ENCODE measurements around the gene MYO7B.

MYO7B gene

GRCh38 chr2:127632592-127633489, 97.4 kb downstream of the MYO7B start:
- DNase-seq (ENCODE audit: extremely low spot score, insufficient read length, low read depth) (peak; percentile 50), FAIRE-seq (peak; percentile 45)

- no peak for FAIRE-seq
- DNase-seq (ENCODE audit: extremely low spot score, insufficient read length, low read depth): no peak
These were observed 98.1 kb downstream of the MYO7B start for GRCh38 chr2:127633556-127634065.

DNA sequence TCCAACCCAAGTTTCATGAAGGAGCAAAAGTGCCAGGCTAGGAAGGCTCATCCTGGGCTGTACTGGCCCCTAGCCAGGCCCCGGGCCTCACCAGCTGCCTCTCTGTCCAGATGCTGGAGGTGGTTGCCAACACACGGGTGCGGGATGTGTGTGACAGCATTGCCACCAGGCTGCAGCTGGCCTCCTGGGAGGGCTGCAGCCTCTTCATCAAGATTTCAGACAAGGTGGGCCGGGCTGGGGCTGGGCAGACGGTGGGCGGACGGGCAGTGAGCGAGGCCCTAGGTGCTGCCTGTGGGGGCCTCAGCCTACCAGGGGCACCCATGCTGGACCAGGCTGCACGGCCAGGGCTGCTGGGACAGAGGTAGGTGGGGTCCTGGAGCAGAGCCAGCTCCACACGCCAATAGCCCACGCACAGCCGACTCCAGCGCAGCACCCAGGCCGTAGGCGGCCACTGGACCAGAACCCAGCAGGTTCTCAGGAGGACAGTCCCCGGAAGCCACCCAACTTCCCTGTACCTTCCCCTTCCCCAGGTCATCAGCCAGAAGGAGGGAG, 98.7 kb downstream of the MYO7B start:
- FAIRE-seq: no peak
- no peak for DNase-seq (ENCODE audit: extremely low spot score, insufficient read length, low read depth)

DNA sequence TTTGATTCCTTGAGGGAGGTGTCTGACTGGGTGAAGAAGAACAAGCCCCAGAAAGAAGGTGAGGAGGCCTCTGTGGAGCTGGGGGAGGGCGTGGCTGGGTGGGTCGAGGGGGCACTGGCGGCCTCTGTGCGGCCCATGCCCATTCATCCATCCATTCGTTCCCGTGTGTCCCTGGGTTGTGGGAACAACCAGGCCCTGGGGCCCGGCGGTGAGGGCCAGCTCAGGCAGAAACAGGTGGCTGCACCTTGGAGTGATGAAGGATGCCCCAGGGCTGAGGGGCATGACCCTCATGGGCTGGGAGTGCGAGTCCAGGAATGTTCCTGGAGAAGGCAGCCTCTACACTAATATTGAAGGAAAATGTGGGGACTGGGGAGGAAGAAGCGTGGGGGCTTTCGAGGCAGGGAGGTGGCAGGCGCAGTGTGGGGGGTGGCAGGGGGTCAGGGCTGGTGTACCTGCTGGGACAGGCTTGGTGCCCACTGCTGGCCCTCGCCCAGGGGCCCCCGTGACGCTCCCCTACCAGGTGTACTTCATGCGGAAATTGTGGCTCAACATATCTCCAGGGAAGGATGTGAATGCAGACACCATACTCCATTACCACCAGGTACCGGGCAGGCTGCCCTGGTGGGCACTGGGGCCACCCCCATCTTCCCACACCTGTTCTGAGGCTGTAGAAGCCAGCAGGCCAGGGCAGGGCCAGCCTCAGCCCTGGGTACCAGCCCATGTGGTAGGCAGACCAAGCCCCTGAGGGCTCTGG, 99.3 kb downstream of the MYO7B start:
- DNase-seq (ENCODE audit: extremely low spot score, insufficient read length, low read depth): no peak
- no peak for FAIRE-seq

GRCh38 chr2:127635380-127636237, 100.1 kb downstream of the MYO7B start:
- no peak for DNase-seq (ENCODE audit: extremely low spot score, insufficient read length, low read depth)
- no peak for FAIRE-seq

- no peak for FAIRE-seq
These were observed 101.1 kb downstream of the MYO7B start for GRCh38 chr2:127636248-127637235.

GRCh38 chr2:127637236-127637630, 101.8 kb downstream of the MYO7B start:
- FAIRE-seq (no peak), DNase-seq (ENCODE audit: extremely low spot score, insufficient read length, low read depth) (no peak)

More at GRCh38 chr2:127636248-127637235, 101.1 kb downstream of the MYO7B start:
- no peak for DNase-seq (ENCODE audit: extremely low spot score, insufficient read length, low read depth)

GRCh38 chr2:127637725-127638252, 102.3 kb downstream of the MYO7B start:
- FAIRE-seq (no peak), DNase-seq (ENCODE audit: extremely low spot score, insufficient read length, low read depth) (no peak)

- no peak for DNase-seq (ENCODE audit: extremely low spot score, insufficient read length, low read depth)
- FAIRE-seq: no peak
These were observed 103.1 kb downstream of the MYO7B start for GRCh38 chr2:127638361-127639110.

DNA sequence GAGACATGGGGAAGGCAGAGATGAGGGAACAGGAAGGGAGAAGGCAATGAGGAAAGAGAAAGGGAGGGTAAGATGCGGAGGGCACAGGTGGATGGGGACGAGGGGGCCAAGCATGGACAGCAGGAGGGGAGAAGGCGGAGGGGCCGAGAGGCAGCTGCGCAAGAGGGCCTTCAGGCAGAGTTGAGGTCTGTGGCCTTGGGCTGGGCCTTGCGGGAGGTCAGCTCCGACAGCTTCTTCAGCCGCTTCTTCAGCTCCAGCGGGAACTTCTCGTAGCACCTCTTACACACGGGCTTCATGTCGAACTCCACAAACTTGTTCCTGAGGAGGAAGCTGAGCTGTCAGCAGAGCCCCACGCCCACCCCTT, 103.6 kb downstream of the MYO7B start:
- FAIRE-seq (no peak), DNase-seq (ENCODE audit: extremely low spot score, insufficient read length, low read depth) (no peak)

- FAIRE-seq: peak; percentile 12
- DNase-seq (ENCODE audit: extremely low spot score, insufficient read length, low read depth): peak; percentile 42
These were observed 104.9 kb downstream of the MYO7B start for GRCh38 chr2:127640082-127641072.

DNA sequence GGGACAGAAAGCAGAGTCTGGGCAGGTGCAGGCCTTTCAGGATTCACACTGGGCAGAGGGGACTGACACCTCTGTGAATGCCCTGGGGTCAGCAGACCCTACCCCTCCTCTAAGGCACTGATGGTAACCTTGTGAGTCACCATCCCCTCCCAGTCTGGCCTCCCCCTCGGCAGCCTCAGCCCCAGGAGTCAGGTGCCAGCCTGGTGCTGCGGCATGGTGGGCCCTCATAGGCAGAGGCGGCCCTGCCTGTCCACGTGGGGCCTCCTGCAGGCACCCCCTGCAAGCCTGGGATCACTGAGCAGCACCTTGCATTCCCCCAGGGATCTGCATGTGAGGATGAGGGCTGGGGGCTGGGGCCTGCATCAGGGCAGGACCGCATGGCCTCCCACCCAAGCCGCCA, 105.7 kb downstream of the MYO7B start:
- no peak for FAIRE-seq
- DNase-seq (ENCODE audit: extremely low spot score, insufficient read length, low read depth): no peak

DNA sequence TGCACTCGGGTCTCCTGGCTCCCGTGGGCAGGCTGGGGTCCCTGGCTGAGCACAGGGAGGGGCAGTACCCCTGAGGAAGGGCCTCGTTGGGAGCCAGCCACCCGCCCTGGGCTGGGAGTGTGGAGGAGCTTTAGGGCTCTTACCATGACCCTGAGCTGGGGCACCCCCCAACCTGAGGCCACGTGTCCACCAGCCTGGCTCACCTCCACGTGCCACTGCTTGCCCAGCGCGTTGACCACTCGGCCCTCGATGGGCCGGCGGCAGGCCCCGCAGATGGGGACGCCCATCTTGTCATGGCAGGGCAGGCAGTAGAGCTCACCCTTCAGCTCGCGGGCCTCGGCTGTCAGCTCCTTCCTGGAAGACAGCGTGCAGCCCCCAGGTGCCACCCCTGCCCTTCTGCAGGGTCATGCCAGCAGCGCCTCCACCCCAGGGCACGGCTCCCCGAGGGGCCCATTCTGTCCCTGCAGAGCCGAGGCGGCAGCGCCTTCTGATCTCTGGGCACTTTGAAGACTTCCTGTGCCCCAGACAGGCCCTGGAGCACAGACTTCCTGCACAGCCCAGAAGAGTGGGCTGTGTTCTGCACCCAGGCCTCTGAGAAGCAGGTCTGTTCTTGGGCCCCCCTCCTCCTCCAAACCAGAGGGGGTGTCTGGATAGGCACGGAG, 106.5 kb downstream of the MYO7B start:
- FAIRE-seq (no peak), DNase-seq (ENCODE audit: extremely low spot score, insufficient read length, low read depth) (no peak)

DNA sequence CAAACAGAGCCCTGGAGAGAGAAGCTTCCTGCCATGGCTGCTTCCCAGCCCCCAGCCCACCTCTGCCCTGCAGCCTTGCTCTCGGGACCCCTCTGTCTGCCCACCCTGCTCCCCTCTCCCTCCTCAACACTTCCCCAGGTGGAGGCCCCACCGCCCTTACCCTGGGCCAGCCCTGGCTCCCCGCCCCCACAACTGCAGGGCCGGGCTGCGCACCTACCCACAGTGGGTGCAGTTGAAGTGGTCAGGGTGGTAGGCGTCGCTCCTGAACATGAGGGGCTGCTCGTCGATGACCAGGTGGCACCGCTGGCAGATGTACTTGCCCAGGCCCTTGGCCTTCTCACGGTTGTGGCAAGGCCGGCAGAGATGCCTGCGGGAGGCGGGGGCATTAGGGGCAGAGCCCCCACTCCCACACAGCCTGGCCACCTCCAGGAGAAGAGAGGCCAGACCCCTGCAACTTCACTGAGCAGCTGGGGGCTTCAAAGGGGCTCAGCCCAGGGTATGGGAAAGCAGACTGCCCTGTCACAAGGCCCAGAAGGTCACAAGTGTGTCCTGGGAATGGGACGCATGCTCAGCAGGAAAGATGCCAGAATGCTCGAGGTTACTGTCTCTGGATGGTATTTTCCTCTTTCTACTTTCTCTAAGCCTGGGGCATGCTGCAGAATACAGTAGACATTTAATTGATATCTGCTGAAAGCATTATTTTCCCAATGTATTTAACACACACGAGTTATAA, 107.4 kb downstream of the MYO7B start:
- FAIRE-seq: no peak
- no peak for DNase-seq (ENCODE audit: extremely low spot score, insufficient read length, low read depth)

DNA sequence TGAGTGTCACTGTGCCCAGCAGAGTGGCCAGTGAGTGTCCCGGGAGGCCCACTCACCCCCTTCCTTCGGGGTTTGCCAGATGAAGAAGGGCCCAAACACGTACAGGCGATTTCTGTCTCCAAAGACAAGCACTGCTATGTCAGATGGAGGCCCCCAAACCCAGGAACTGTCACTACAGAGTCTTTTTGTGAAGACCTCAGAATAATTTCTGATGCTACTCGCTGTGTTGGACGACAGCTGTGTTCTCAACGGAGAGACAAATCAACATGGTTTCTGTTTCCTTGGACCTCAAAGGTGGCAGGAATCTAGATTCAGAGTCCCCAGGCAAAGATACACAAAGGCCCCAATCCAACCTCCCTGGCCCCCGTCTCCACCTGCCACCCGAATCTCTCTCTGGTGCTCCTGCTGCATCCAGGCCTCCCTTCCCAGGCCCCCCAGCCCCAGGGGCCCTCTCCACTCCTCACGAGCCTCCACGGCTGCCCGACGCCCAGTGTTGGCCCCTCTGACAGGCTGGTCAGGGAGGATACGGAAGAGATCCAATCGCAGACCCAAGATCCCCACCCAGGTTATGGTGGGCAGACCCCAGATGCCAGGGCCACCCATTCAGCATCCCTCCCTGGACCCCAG, 108.1 kb downstream of the MYO7B start:
- no peak for FAIRE-seq
- no peak for DNase-seq (ENCODE audit: extremely low spot score, insufficient read length, low read depth)

All from GM18507 (cell line).